Fibroblast of the aortic adventitia (primary cell): ENCODE results near the gene WDFY3. TPM values are rescaled to one million over a fixed set of nuclear protein-coding genes. Genes with fewer than 3 reads are reported as not detected.

Source experiments
- DNase-seq: peaks from one replicate; pipeline ENCODE4 v3.0.0-alpha.2; 2010; ENCODE audit warnings: low read depth
- H3K4me3 ChIP-seq: 2 replicates; pipeline ENCODE4 v1.5.1; 2011; ENCODE audit warnings: low read depth, mild to moderate bottlenecking, control low read depth, low read length, moderate library complexity
- CTCF ChIP-seq: IDR thresholded peaks from 2 replicates; pipeline ENCODE4 v1.5.1; 2011; ENCODE audit warnings: mild to moderate bottlenecking, low read length, control low read depth, inconsistent platforms; ENCODE audit not compliant: insufficient read depth
- small RNA-seq: library from RNA; depleted of rRNA; stranded (forward); fragments of <200 nt; gene quantifications from one replicate; pipeline ENCODE3, GENCODE V24; 2012
- total RNA-seq: library from RNA; depleted of rRNA; stranded (reverse); fragments of >200 nt; gene quantifications from 2 replicates; pipeline ENCODE4 v1.2.3, GENCODE V29; 2012; ENCODE audit warnings: low replicate concordance

WDFY3 gene
- total RNA-seq, 1 donor, result 86.9 TPM

GRCh38 chr4:84634961-84635360 is 331.5 kb downstream of the WDFY3 start:
- DNase-seq, result no peak
- TF ChIP-seq CTCF, result no peak

GRCh38 chr4:84632092-84632491 is 334.4 kb downstream of the WDFY3 start:
- peak; percentile 94 for DNase-seq
- no peak for TF ChIP-seq CTCF
- no peak overlapping the region for H3K4me3 ChIP-seq

More at GRCh38 chr4:84634961-84635360, 331.5 kb downstream of the WDFY3 start:
- H3K4me3 ChIP-seq, result no peak overlapping the region

DNA sequence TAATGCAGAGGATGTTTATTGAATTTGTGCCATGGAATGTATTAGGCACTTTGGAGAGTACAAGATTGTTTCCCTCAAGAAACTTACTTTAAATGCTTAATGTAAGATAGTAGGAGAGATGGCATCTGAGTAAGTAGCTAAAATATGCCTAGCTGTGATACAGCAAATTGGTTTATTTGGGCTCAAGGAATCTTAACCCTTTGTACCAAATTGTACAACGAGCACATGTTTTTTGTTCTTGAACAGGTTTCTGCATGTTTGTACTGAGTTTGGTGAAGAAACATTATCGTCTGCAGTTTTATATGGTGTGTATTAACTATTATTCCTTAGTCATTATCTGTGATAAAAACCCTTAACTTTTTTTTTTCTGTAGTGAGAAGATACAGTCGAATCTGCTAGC is 334.9 kb downstream of the WDFY3 start:
- DNase-seq, result peak; percentile 23
- no peak overlapping the region for H3K4me3 ChIP-seq
- TF ChIP-seq CTCF, result no peak

- H3K4me3 ChIP-seq, result no peak overlapping the region
- DNase-seq, result no peak
- no peak for TF ChIP-seq CTCF
Measured at GRCh38 chr4:84626673-84627072, 339.8 kb downstream of the WDFY3 start.

DNA sequence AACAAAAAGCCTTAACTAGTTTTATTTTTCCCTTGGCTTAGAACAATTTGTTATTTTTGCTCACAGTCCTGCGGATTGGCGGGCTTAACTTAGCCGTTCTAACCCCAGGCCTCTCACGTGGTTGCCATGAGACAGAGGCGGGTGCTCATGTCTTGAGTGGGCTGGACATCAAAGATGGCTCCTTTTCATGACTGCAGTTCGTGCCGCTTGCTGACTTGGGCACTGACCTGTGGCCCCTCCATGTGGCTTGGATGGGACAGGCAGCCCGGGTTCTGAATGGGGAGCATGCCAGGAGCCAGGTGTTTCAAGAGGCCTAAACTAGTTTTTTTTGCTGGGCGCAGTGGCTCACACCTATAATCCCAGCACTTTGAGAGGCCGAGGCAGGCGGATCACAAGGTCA is 342.8 kb downstream of the WDFY3 start:
- no peak overlapping the region for H3K4me3 ChIP-seq
- no peak for DNase-seq
- no peak for TF ChIP-seq CTCF

DNA sequence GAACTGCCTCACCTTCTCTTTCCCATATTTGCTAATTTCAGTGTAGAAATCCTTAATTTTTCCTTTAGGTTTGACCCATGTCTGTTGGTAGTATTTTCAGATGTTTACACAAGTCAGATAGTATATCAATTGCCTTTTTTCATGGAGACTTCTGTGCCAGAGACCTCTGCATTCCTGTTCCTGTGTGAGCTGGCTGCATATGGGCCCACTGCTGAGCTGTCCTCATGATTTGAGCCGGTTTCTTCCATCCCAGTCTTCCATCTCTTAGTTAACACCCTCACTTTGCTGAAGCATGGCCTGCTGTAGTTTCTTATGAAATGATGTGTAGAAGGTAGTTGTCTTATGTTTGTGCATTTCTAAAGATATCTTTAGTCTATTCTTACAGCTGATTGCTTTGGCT is 343.5 kb downstream of the WDFY3 start:
- TF ChIP-seq CTCF, result no peak
- peak; percentile 14 for DNase-seq
- H3K4me3 ChIP-seq, result no peak overlapping the region

Small RNAs within 50 kb of the gene (small RNA-seq; reads per million reads assigned to genes)
- gene RN7SL552P (0.32 reads per million), gene RNU6-469P (not detected)
